Measurements from ENCODE around the gene RFX7.

Gene RFX7

GRCh38 chr15:56042498-56042897 lies 201.2 kb downstream of the RFX7 start:
- DNase-seq: no peak

- no peak for DNase-seq
Measured at GRCh38 chr15:56042031-56042430, 201.6 kb downstream of the RFX7 start.

- no peak for DNase-seq
Measured at GRCh38 chr15:56040081-56041035, 203.3 kb downstream of the RFX7 start.

GRCh38 chr15:56038707-56039106 lies 205.0 kb downstream of the RFX7 start:
- no peak for DNase-seq

GRCh38 chr15:56038015-56038414 lies 205.7 kb downstream of the RFX7 start:
- no peak for DNase-seq

All from activated CD4-positive, CD25-positive, alpha-beta regulatory T cell (primary cell).